Stimulated activated CD4-positive, alpha-beta T cell treated with anti-CD3 and anti-CD28 coated beads, TNF-alpha, amount 100 ng/mL, for 48 hours (primary cell): ENCODE data around the gene GARNL3.

Source experiments
- DNase-seq, 3 donors: peaks; one replicate each; pipeline ENCODE4 v3.0.0-alpha.2; 2020; ENCODE audit warnings: low read depth in 3 of 3

The GARNL3 gene

DNA sequence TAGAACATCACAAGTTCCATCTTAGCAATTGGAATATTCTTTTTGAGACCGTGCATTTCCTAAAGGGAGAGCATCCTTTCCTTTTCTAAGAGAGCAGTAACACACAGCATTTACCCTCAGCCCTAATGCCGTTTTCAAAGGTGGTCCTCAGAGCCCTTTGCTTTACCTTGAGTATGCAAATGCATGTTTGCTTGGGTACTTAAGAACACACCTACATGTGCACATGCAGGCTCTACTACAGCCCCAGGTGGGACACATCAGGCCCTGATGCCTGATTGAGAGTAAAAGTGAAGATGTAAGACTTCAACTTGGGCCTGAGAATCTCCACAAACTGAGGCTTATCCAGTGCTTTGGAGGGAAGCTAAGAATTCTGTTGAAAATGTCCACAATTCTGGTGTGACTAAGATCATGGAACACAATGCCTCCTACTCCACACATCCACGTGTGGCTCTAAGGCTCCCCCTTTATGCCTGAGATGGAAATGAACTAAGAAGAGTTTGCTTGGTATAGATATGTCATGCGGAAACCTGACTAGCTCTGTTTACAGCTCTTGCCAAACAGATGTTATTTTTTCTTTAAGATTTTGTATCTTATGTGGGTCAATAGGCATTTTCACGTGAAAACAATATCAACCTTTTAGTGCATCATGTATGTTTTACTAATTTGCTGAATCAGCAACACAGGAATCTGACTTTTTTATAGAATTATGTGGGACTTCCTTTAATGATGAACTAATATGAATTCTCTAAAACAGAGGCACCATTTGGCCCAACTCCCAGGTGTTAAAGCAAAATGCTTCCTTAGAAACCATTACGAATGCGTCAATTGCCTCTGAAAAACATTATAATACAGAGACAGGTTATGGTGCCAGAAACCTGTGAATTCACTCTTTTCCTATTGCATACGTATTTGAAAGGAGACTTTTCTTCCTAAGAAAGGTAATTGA lies 83.5 kb downstream of the GARNL3 start:
- DNase-seq: no peak

DNA sequence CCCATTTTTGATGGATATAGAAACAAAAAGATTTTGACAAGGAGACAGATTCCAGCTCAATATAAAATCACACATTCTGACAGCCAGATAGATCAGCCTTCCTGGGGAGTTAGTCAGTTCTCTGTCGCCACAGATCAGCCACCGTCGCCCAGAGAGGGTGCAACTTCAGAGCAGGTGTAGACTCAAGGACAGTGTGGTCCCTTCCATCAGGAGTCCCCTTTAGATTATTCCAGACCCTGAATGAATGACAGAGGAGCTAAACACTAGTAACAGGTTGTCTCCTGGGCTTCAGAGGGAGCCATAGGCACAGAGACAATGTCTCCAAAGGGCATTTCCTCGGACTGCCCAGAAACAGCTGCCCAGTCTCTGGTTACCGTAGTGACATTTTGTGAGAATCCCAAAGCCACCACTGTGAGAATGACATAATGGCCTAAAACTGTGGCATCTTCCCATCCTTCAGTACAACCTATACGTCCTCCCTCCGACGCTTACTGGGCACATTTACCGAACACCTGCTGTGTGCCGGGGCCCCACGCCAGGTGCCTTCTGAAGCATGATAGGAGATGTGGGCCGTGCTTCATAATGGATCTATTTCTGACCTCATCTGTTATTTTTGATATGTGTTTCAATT lies 85.0 kb downstream of the GARNL3 start:
- DNase-seq: no peak

DNA sequence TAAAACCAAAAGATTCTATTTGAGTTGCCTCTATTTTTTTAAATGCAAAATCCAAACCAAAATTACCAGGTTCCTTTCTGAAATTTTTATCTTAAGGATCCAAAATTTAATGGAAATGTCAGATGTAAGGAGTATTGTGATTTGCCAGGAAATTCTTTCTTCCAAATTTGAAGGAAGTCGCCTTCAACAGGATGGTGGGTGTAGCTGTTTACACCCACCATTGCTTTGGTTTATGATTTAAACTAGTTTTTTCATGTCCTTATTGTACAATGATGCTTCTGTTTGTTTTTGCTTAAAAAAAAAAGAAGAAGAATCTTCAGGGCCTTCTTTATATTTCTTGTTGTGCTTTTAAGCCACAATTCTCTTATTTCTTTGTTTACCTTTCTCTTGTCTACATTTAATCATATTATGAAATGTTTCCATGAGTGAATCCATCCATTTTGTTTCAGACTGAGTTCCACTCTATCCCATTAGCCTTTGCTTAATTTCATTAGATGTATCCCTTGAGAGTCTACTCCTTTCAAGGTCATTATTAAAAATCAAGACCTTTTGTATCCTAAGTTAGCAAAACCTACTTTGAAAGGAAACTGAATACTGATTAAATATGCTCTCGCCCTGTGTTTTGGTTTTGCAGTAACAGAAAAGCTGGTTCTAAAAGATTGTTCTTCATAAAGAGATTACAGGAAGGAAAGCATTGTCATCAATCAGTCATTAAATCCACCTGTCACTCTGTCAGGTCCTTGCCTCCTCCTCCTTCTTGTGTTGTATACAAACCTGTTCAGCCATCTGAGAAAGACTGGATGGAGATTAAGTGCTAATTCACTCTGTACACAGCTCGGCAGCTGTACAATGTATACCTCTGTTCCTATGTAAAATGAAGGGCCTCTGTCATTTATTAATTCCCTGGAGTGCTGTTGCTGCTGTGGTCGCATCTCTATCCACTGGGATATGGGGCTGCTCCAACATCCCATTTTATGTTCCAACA lies 86.9 kb downstream of the GARNL3 start:
- no peak for DNase-seq

DNA sequence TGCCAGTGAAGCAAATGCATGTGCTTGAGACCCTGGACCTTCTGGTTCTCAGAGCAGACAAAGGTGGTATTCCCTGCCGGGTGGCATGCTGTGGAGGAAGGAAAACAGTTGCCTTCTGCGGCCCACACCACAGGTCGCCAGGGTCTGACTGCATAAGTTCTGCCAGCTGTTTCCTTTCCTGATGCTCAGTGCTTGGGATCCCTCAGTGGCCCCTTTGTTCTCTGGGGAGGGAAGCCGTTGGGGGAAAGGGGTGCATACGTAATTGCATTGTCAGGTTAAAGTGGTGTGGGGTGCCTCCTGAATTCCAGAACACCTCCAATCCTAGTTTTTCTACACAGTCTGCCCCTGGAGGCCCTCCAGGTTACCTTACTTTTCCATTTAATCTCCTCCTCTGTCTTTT lies 89.3 kb downstream of the GARNL3 start:
- DNase-seq: no peak

DNA sequence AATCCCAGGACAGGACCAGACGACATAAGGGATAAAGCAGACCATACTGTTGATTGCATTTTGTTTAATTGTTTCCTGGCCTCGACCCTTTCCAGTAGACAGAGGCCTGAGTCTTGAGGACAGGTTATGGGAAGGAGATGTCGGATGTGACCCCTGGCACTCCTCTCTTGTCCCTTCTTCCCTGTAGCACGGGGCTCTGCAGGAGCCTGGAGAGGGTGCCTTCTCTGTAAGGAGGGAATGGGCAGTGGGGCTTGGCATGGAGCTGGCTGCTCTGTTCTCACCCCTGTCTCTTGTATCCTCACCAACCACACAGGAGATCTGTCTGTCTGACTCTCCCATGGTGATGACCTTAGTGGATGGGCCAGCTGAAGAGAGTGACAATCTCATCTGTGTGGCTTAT lies 92.3 kb downstream of the GARNL3 start:
- DNase-seq: no peak

DNA sequence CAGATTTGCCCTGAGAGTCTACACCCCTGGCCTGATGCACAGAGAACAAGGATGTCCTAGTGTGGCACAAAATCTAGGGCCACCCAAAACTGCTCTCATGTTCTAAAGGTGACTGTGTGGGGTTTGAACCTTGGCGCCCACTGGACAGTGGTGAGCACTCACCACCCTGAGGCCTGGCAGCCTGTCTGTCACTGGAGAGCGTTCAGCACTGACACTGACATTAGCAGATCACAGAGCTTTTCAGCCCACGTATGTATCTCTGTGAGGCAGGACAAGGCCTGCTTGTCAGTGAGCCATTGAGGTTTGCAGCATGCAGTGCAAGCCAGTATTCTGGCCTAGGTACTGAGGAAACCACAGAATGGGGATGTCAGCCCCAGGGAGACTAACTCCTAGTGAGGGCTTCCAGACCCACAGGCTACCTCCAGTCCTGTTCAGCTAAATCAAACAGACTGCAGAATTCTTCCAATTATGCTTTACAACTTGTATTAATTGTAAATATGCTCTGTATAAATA lies 93.5 kb downstream of the GARNL3 start:
- DNase-seq: no peak

DNA sequence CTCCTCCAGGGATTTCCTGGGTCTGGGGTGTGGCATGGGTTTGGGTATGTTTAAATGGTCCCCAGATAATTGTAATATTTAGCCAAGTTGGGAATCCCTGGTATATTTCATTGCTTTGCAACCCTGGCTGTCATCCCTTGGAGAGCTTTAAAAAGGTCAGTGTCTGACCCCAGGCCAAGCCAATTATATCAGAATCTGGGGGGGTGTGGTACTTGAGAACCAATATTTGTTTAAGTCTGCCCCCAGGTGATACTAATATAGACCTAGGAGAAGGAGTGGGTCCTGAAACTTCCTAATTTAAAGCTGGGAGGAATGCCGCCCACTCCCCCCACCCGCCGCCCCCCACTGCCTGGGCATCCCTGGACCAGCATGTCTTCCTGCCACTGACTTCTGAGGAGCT lies 94.2 kb downstream of the GARNL3 start:
- no peak for DNase-seq

DNA sequence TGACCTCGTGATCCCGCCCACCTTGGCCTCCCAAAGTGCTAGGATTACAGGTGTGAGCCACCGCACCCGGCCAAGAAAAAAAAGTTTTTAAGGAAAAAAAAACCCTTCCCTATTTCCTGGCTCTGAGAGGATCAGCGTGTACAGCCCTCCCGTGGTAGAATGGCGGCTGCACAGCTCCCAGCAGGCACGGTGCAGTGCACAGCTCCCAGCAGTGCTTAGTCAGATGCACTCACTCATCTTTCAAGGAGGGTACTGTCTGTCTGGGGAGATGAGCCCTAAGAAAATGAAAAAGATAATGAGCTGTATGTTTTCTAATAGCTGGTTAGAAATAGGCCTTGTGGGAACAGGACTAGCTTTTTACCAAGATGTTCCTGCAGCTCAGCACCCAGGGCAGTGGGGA lies 95.7 kb downstream of the GARNL3 start:
- no peak for DNase-seq

DNA sequence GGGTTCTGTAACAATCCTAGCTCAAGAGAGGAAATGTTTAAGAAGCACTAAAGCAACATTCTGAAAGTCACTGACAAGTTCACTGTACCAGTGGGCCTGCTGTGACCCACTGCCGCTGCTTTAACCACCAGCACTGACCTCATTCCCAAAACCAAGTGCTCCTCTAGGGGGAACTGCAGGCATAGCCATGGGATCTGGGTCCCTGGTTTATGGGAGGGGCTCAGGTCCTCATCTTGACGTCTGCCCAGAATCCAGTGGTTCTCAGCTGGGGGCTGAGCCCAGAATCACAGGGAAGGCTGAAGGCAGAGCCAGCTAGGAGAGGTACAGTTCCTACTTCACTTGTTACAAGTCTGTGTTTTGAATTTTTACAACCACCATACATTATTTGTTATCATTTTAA lies 96.3 kb downstream of the GARNL3 start:
- no peak for DNase-seq

DNA sequence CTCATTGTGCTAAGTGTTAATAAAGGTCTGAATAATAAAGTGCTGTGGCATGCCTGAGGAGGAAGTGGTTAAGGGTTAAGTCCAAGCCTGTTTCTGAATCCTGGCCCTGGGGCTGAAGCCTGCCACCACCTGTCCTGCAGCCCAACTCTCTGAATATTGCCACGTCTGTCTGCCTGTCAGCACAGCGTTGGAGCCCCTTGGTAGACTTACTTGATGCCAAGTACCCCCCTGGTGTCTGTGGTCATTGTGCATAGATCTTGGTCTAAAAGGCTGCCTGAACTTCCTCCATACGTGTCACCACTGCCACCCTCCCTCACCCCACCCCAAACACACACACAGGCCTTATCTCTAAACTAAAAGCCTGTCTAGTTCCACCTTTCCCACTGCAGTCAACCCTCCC lies 97.0 kb downstream of the GARNL3 start:
- DNase-seq: no peak

DNA sequence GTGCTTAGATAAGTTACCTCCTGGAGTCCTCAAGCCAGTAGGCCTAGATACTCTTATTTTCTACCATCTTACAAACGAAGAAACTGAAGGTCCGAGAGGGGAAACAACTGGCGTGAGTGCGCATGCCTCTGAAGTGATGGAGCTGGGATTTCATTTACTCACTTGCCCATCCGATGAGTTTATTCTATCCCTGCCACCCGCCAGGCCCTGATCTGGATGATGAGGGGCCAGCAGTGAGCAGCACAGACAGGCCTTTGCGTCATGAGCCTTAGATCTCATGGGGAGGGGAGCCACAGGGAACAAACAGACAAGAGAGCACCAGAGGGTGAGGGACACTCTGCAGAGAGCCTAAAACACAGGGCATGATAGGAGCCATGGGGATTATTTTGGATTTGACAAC lies 98.3 kb downstream of the GARNL3 start:
- no peak for DNase-seq

DNA sequence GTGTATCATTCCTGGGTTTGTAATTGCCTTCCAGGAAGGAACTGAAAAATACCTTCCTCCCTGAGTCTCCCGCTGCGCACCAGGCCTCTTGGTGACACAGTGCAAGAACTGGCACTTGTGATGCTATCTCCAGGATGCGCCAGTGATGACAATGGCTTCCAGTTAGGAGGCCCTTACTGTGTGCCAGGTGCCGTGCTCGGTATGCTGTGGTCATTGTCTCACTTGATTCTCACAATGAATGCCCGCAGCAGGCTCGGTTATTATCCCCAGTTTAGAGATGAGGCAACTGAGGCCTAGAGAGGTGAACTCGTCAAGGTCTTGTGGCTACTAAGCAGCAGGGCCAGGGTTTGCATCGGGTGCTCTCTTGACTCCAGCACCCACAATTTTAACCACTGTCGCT lies 100.9 kb downstream of the GARNL3 start:
- DNase-seq: no peak

DNA sequence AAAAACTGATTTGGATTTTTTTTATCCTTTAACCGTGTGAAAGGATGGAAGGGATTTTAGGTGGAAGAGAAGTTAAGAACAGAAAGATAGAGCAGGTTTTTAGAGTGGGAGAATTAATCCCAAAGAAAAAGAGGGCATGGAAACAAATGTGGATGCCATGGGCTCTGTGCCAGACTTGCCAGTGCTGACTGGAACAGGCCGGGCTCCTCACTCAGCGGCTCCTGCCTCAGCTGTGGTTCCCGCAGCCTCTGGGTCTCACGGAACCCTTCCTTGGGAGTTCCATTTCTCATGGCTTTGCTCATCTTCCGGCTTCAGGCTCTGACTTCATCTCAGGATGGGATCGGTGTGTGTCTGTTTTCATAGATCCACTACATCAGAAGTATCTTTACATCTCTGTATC lies 102.0 kb downstream of the GARNL3 start:
- DNase-seq: no peak

DNA sequence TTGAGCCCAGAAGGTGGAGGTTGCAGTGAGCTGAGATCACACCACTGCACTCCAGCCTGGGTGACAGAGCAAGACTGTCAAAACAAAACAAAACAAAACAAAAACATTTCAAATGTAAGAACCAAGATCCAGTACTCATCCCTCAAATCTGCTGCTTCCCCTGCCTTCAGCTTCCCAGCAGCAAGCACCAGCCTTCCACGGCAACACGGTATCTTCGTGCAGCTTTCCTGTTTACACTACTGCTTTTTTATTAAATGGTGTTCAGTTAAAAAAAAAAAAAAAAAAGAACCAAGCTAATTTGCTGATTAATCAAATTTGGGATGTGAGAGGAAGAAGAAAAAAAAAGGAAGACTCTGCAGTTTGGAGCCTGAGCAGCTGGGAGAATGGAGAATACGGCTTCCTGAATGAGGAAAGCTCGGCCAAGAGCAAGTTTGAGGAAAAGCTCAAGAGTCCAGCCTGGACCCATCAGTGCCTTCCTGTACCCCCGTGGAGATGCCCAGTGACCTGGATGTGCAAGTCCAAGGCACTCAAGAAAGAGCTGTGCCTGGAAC lies 104.4 kb downstream of the GARNL3 start:
- DNase-seq: no peak

DNA sequence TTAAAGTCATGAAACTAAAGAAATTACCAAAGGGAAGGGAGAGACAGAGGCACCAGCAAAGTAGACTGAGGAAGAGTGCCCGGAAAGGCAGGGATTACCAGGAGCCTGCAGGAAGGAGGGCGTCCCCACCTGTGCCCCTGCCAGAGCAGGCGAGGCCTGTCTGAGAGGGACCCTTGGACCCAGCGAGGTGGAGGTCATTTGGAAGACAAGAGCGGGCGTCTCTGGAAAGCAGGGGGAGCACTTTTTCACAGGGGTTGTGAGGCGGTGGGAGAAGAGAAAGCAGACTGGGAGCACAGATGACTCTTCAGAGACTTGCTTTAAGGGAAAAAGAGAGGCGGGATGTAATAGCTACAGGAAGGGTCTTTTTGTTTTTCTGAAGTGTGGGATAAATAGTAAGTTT lies 104.9 kb downstream of the GARNL3 start:
- no peak for DNase-seq

DNA sequence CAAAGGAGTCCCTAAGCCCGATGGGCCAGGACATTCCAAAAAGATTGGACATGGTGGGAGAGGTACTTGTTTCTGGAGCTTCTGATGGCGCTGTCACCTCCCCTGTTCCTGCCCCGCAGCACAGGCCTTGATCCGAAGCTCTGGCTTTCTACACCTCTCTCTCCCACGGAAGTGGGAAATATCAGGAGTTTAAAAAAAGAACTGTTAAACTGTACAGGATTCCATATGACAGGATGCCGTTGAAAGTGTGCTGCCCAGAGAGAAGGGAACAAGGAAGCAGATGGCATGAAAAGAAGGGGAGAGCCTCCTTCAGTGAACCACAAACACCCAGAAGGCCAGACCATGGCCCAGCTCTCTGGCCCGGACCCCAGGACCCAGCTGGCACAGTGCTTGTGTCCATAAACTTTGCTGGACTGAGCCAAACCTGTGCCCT lies 105.6 kb downstream of the GARNL3 start:
- DNase-seq: no peak

DNA sequence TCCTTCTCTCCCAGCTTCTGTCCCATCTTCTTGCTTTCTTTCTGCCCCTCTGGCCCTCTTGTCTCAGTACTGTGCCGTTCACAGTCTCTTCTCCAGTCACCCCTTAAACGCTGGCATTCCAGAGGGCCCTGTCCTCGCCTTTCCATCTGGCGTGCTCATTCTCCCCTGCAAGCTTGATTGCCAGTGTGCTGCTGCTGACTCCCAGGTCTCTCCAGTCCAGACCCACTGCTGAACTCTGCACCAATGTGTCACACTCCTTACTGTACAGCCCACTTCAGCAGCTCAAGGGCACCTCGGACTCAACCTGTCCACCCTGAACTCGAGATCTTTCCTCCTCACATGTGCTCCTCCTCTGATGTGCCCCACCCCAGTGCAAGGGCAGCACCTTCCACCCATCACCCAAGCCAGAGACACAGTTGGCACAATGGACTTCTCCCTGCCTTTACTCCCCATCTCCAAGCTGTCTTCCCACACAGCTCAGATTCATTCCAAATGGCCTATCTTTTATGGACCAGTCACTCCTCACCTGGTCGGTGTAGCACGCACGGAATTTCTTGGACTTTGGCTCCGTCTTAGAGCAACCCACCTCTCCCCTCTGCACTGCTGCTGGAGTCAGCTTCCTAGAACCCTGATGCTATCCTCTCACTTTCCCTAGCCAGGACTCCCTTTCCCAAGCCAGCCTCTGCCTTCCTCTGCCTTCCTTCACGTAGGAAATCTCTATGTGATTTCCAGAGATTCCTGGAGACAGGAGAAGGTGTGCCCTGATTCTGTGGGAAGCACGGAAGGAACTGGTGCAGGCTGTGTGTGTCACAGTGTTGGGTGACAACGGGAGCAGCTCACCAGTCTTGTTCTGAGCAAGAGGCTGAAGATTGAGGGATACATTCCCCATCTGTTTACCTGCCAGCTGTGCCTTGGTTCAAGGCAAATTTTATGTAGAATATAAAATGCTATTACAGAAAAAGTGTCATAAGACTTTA lies 106.4 kb downstream of the GARNL3 start:
- DNase-seq: no peak

DNA sequence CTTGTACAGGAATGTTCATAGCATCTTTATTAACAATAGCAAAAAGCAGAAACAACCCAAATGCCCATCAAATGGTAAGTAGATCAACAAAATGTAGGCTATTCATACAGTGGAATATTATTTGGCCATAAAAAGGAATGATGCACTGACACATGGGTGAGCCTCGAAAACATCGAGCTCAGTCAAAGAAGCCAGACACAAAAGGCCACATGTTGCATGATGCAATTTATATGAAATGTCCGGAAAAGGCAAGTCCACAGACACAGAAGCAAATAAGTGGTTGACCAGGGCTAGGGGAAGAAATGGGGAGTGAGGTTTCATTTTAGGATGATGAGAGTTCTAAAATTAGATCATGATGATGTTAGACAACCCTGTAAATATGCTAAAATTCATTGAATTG lies 115.9 kb downstream of the GARNL3 start:
- DNase-seq: no peak

DNA sequence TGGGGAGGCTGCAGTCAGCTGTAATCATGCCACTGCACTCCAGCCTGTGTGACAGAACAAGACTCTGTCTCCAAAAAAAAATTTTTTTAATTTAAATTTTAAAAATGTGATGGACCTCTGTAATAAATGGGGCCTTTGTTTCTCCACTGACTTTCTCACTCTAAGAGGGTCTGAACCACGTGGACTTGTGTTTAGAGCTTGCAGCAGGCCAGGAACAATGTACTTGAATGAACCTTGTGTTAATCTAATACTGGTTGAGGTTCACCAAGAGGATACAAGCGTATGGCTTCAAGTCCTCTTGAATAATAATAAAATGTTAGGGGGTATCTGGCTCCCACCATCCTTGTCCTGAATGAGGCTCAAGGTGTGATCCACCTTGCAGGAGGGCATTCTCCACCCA lies 118.0 kb downstream of the GARNL3 start:
- no peak for DNase-seq

DNA sequence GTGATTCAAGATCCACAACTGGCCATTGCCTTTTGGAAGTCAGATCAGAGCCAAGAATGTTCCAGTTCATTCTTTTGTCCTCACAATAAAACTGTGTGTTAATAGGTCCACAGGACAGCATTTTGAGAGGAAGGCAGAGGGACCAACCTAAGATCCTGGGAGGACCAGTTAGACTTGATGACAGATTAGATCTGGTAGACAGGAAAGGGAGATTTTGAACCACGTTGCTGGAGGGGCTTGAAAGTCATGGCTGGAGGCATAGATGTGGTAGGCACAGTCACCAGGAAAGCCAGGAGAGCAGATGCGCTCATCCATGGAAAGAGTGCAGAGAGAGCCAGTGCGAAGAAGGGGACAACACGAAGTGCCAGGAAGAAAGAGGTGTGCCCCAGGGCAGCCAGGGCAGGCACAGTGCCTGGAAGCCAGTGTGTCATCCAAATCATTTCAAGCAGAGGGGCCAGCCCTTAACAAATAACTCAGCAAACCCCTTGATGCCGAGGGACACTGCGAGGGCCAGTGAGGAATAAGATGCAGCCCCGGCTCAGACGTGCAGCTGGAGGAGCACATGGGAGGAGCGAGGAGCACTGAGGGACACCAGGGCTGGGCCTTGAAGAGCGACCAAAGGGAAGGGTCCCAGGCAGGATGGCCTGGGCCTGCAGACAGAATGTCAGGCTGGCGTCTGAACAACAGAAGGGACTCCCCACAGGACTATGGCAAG lies 119.6 kb downstream of the GARNL3 start:
- DNase-seq: no peak
